ENCODE measurements around the gene WDR46. TPM values are rescaled to one million over a fixed set of nuclear protein-coding genes. Genes with fewer than 3 reads are reported as not detected.

WDR46 gene
- total and polyA plus RNA-seq, 10 of the 15 experiments (the other 5 are each of a cell fraction or from before 2014, with no cell fraction given) = 10.1 to 147 (median 86.0) TPM

GRCh38 chr6:33248932-33249731, 39.9 kb downstream of the WDR46 start (continued):
- TF ChIP-seq ZSCAN29 (IDR thresholded peaks at IDR 0.05) (no peak), EZH2 (IDR thresholded peaks at IDR 0.05; ENCODE audit: borderline replicate concordance, control insufficient read depth, low read depth, low read length) (no peak), SIN3A (IDR thresholded peaks at IDR 0.05; ENCODE audit: low read depth, low read length) (0 out of 2 replicates have a peak, but pooled peaks have one; percentile 34), MEF2A (IDR thresholded peaks at IDR 0.05; ENCODE audit: insufficient read depth, low read depth, low read length) (no peak), SMAD5 (IDR thresholded peaks at IDR 0.05; ENCODE audit: low read depth) (peak; percentile 78; the same call in 1 of the 2 replicates), SP1 (IDR thresholded peaks at IDR 0.05; ENCODE audit: low read depth, low read length) (peak; percentile 87), FOS (IDR thresholded peaks at IDR 0.05; ENCODE audit: borderline replicate concordance, extremely low read depth, insufficient read length) (peak; percentile 22), NR2C2 (IDR thresholded peaks at IDR 0.05; ENCODE audit: borderline replicate concordance, control insufficient read depth, insufficient read length, low read depth) (no peak), SMAD1 (IDR thresholded peaks at IDR 0.05; ENCODE audit: low read depth, partially characterized antibody) (peak; percentile 20), HCFC1 (IDR thresholded peaks at IDR 0.05; ENCODE audit: low read length) (peak; percentile 22; the same call in 1 of the 2 replicates), KAT2A (conservative IDR thresholded peaks at IDR 0.05; ENCODE audit: control insufficient read depth, low read depth, low read length) (no peak), NR2F1 (conservative IDR thresholded peaks at IDR 0.05) (peak; percentile 89), MTA3 (IDR thresholded peaks at IDR 0.05; ENCODE audit: borderline replicate concordance, low read length) (no peak), EP300 (IDR thresholded peaks at IDR 0.05; ENCODE audit: borderline replicate concordance in 1 of 2, control insufficient read depth in 1 of 2, low read depth in 2 of 2, low read length in 2 of 2) (0 out of 4 replicates have a peak, but pooled peaks of 1 of the 2 experiments have one; percentile 23)
- TF ChIP-seq, protein P1, sequence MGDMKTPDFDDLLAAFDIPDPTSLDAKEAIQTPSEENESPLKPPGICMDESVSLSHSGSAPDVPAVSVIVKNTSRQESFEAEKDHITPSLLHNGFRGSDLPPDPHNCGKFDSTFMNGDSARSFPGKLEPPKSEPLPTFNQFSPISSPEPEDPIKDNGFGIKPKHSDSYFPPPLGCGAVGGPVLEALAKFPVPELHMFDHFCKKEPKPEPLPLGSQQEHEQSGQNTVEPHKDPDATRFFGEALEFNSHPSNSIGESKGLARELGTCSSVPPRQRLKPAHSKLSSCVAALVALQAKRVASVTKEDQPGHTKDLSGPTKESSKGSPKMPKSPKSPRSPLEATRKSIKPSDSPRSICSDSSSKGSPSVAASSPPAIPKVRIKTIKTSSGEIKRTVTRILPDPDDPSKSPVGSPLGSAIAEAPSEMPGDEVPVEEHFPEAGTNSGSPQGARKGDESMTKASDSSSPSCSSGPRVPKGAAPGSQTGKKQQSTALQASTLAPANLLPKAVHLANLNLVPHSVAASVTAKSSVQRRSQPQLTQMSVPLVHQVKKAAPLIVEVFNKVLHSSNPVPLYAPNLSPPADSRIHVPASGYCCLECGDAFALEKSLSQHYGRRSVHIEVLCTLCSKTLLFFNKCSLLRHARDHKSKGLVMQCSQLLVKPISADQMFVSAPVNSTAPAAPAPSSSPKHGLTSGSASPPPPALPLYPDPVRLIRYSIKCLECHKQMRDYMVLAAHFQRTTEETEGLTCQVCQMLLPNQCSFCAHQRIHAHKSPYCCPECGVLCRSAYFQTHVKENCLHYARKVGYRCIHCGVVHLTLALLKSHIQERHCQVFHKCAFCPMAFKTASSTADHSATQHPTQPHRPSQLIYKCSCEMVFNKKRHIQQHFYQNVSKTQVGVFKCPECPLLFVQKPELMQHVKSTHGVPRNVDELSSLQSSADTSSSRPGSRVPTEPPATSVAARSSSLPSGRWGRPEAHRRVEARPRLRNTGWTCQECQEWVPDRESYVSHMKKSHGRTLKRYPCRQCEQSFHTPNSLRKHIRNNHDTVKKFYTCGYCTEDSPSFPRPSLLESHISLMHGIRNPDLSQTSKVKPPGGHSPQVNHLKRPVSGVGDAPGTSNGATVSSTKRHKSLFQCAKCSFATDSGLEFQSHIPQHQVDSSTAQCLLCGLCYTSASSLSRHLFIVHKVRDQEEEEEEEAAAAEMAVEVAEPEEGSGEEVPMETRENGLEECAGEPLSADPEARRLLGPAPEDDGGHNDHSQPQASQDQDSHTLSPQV (IDR thresholded peaks at IDR 0.05) = no peak
- TF ChIP-seq, protein P2, sequence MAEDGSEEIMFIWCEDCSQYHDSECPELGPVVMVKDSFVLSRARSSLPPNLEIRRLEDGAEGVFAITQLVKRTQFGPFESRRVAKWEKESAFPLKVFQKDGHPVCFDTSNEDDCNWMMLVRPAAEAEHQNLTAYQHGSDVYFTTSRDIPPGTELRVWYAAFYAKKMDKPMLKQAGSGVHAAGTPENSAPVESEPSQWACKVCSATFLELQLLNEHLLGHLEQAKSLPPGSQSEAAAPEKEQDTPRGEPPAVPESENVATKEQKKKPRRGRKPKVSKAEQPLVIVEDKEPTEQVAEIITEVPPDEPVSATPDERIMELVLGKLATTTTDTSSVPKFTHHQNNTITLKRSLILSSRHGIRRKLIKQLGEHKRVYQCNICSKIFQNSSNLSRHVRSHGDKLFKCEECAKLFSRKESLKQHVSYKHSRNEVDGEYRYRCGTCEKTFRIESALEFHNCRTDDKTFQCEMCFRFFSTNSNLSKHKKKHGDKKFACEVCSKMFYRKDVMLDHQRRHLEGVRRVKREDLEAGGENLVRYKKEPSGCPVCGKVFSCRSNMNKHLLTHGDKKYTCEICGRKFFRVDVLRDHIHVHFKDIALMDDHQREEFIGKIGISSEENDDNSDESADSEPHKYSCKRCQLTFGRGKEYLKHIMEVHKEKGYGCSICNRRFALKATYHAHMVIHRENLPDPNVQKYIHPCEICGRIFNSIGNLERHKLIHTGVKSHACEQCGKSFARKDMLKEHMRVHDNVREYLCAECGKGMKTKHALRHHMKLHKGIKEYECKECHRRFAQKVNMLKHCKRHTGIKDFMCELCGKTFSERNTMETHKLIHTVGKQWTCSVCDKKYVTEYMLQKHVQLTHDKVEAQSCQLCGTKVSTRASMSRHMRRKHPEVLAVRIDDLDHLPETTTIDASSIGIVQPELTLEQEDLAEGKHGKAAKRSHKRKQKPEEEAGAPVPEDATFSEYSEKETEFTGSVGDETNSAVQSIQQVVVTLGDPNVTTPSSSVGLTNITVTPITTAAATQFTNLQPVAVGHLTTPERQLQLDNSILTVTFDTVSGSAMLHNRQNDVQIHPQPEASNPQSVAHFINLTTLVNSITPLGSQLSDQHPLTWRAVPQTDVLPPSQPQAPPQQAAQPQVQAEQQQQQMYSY (CRISPR knock-in tag; IDR thresholded peaks at IDR 0.05) = no peak
- TF ChIP-seq, protein P3, sequence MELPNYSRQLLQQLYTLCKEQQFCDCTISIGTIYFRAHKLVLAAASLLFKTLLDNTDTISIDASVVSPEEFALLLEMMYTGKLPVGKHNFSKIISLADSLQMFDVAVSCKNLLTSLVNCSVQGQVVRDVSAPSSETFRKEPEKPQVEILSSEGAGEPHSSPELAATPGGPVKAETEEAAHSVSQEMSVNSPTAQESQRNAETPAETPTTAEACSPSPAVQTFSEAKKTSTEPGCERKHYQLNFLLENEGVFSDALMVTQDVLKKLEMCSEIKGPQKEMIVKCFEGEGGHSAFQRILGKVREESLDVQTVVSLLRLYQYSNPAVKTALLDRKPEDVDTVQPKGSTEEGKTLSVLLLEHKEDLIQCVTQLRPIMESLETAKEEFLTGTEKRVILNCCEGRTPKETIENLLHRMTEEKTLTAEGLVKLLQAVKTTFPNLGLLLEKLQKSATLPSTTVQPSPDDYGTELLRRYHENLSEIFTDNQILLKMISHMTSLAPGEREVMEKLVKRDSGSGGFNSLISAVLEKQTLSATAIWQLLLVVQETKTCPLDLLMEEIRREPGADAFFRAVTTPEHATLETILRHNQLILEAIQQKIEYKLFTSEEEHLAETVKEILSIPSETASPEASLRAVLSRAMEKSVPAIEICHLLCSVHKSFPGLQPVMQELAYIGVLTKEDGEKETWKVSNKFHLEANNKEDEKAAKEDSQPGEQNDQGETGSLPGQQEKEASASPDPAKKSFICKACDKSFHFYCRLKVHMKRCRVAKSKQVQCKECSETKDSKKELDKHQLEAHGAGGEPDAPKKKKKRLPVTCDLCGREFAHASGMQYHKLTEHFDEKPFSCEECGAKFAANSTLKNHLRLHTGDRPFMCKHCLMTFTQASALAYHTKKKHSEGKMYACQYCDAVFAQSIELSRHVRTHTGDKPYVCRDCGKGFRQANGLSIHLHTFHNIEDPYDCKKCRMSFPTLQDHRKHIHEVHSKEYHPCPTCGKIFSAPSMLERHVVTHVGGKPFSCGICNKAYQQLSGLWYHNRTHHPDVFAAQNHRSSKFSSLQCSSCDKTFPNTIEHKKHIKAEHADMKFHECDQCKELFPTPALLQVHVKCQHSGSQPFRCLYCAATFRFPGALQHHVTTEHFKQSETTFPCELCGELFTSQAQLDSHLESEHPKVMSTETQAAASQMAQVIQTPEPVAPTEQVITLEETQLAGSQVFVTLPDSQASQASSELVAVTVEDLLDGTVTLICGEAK (IDR thresholded peaks at IDR 0.05; ENCODE audit: borderline replicate concordance) = peak; percentile 65; the same call in 1 of the 2 replicates

Measured in GM12878 (cell line).